Vagina (tissue), 2 donors: ENCODE data around the gene MED7. TPM values are rescaled to one million over a fixed set of nuclear protein-coding genes. Genes with fewer than 3 reads are reported as not detected.

Experiments used
- DNase-seq, 2 donors: peaks; one replicate each; pipeline ENCODE4 v3.0.0-alpha.2; 2017; ENCODE audit errors: extremely low spot score in 2 of 2
- H3K27ac ChIP-seq: fragments of 200-600 bp; sonication (generic); one replicate; pipeline ENCODE4 v1.5.1; 2019
- H3K27me3 ChIP-seq: fragments of 200-600 bp; sonication (generic); one replicate; pipeline ENCODE4 v1.5.1; 2019
- H3K36me3 ChIP-seq, 2 donors: fragments of 200-600 bp; sonication (generic); one replicate each; pipeline ENCODE4 v1.5.1; 2017 to 2019
- H3K4me1 ChIP-seq: fragments of 200-600 bp; sonication (generic); one replicate; pipeline ENCODE4 v1.5.1; 2019
- H3K4me3 ChIP-seq, 2 donors: fragments of 200-600 bp; sonication (generic); 1 replicate in 1 of 2; 2 replicates in 1 of 2; pipeline ENCODE4 v1.5.1; 2016 to 2019
- H3K9me3 ChIP-seq: fragments of 200-600 bp; sonication (generic); one replicate; pipeline ENCODE4 v1.5.1; 2019
- CTCF ChIP-seq, 3 experiments: fragments of 450-650 bp in 2 of 3; fragments of 200-600 bp in 1 of 3; sonication (generic) in 1 of 3; IDR thresholded peaks; one replicate each; pipeline ENCODE4 v1.5.1; 2017 to 2019; ENCODE audit warnings: antibody characterized with exemption in 3 of 3, mild to moderate bottlenecking in 2 of 3, moderate library complexity in 2 of 3
- POLR2A ChIP-seq, 2 donors: fragments of 450-650 bp; IDR thresholded peaks; one replicate each; pipeline ENCODE4 v1.6.1; 2017; ENCODE audit warnings: antibody characterized with exemption in 2 of 2, mild to moderate bottlenecking in 2 of 2, moderate library complexity in 2 of 2
- POLR2AphosphoS5 ChIP-seq, 2 donors: sonication (generic); formaldehyde crosslinking; IDR thresholded peaks; one replicate each; pipeline ENCODE4 v1.9.0; 2017; ENCODE audit warnings: antibody characterized with exemption in 2 of 2, mild to moderate bottlenecking in 2 of 2, low read depth in 1 of 2; ENCODE audit not compliant: insufficient read depth in 1 of 2
- intact Hi-C: fragments of 100-400 bp; cut with DNase I; formaldehyde crosslinking; loops from one replicate; pipeline ENCODE4 v1.15.1; 2023
- total RNA-seq: library from RNA; depleted of rRNA; stranded (reverse); fragments of >200 nt; gene quantifications from one replicate; pipeline ENCODE4 v1.2.3, GENCODE V29; 2016

MED7 gene
- total RNA-seq, 1 donor from 2014 or later: 19.4 TPM

- Histone ChIP-seq H3K4me3 (no peak overlapping the region), H3K36me3 (no peaks in the 10 kb centered on the region), H3K9me3 (no peaks in the 10 kb centered on the region), H3K4me1 (no peaks in the 10 kb centered on the region), H3K27ac (no peak overlapping the region), H3K27me3 (no peaks in the 10 kb centered on the region)
- TF ChIP-seq POLR2A (IDR thresholded peaks at IDR 0.05): no peak
- no peak for TF ChIP-seq CTCF (IDR thresholded peaks at IDR 0.05)
- TF ChIP-seq POLR2AphosphoS5 (IDR thresholded peaks at IDR 0.05; ENCODE audit: insufficient read depth in 1 of 2, low read depth in 1 of 2): no peak
- intact Hi-C loops: no loop called here
- no peak for DNase-seq
Observed at GRCh38 chr5:157184117-157184670, 41.5 kb upstream of the MED7 start.

GRCh38 chr5:157182143-157182757 is 39.6 kb upstream of the MED7 start:
- H3K4me3 ChIP-seq: peak overlapping the region in 1 of 2 donors; percentile 21
- no peaks in the 10 kb centered on the region for H3K4me1 ChIP-seq
- H3K36me3 ChIP-seq: no peaks in the 10 kb centered on the region
- DNase-seq: no peak
- H3K27ac ChIP-seq: no peak overlapping the region
- intact Hi-C loops: no loop called here
- H3K9me3 ChIP-seq: no peaks in the 10 kb centered on the region
- TF ChIP-seq POLR2A (IDR thresholded peaks at IDR 0.05): no peak
- no peak for TF ChIP-seq CTCF (IDR thresholded peaks at IDR 0.05)
- no peak for TF ChIP-seq POLR2AphosphoS5 (IDR thresholded peaks at IDR 0.05; ENCODE audit: insufficient read depth in 1 of 2, low read depth in 1 of 2)
- no peaks in the 10 kb centered on the region for H3K27me3 ChIP-seq

- TF ChIP-seq CTCF (IDR thresholded peaks at IDR 0.05) (no peak), POLR2AphosphoS5 (IDR thresholded peaks at IDR 0.05; ENCODE audit: insufficient read depth in 1 of 2, low read depth in 1 of 2) (no peak), POLR2A (IDR thresholded peaks at IDR 0.05) (peak in 1 of 2 donors; percentile 17)
- intact Hi-C loops: no loop called here
- H3K4me3 ChIP-seq: peak within 1 kb of the TSS in 1 of 2 donors; percentile 21
Observed at GRCh38 chr5:157180374-157181264, 38.0 kb upstream of the MED7 start, which contains the start of gene ITK. Gene ITK, plus strand, starts transcription at chr5:157180840. Its CDS starts 138 bp downstream, at chr5:157180978.

GRCh38 chr5:157178966-157179365 is 36.3 kb upstream of the MED7 start:
- DNase-seq: no peak
- no peak overlapping the region for H3K4me3 ChIP-seq
- no peaks in the 10 kb centered on the region for H3K9me3 ChIP-seq
- TF ChIP-seq POLR2AphosphoS5 (IDR thresholded peaks at IDR 0.05; ENCODE audit: insufficient read depth in 1 of 2, low read depth in 1 of 2) (no peak), POLR2A (IDR thresholded peaks at IDR 0.05) (no peak), CTCF (IDR thresholded peaks at IDR 0.05) (no peak)
- H3K4me1 ChIP-seq: no peaks in the 10 kb centered on the region
- no peak overlapping the region for H3K27ac ChIP-seq
- H3K27me3 ChIP-seq: no peaks in the 10 kb centered on the region
- intact Hi-C loops: no loop called here
- H3K36me3 ChIP-seq: no peaks in the 10 kb centered on the region

More at GRCh38 chr5:157180374-157181264, 38.0 kb upstream of the MED7 start, which contains the start of gene ITK:
- H3K27me3 ChIP-seq: no peaks in the 10 kb centered on the region
- no peak within 1 kb of the TSS for H3K27ac ChIP-seq
- H3K36me3 ChIP-seq: no peaks in the 10 kb centered on the region
- no peaks in the 10 kb centered on the region for H3K4me1 ChIP-seq
- no peaks in the 10 kb centered on the region for H3K9me3 ChIP-seq
- DNase-seq: no peak
